HG02870 (cell line): ENCODE results near the gene OBSL1.

Experiments used
- ATAC-seq: cut with Tn5 transposase; IDR thresholded peaks from one replicate; pipeline ENCODE4 v1.9.1; 2021; ENCODE audit warnings: mild to moderate bottlenecking, moderate library complexity; ENCODE audit not compliant: unreplicated experiment

OBSL1 gene

DNA sequence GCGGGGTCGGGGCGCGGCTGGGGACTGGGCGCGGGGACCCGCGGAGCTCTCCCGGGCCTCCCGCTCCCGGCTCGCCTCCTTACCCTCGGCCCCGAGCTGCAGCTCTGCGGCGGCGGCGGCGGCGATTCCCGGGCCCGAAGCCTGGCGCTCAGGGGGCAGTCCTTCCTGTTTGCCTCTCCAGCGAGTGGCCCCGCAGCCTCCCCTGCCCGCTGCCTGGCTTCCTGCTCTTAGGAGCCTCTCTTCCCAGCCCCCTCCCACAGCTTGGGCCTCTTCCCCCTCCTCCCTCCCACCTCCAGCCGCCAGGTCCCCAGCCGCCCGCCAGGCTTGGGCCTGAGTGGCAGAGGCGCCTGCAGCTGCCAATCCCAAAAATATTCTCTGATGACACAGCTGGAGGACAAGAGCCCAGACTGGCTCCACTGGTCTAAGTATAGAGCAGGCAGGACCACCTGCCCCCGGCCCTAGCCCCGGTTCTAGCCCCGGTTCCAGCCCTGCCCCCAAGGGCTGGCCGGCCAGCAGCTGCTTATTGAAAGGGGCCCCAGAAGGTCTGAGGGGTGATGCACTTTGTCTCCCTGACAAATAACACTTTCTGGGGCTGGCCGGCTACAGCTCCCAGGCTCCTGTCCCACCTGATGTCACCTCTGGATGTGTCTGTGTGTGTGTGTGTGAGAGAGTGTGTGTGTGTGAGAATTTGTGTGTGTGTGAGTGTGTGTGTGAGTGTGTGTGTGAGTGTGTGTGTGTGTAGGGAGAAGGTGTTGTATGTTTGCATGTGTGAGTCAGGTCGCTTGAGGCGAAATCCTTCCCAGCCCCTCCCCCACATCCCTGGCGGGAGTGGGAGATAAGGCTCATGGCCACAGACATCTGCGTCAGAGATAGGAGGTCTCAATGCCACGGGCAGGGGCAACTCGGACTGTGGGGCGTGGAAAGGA, at the start of gene OBSL1:
OBSL1 (minus strand) TSS at position 229 of the 926 bp plus-strand sequence. CDS start 307 bp downstream, outside the sequence.
- no peak for ATAC-seq

DNA sequence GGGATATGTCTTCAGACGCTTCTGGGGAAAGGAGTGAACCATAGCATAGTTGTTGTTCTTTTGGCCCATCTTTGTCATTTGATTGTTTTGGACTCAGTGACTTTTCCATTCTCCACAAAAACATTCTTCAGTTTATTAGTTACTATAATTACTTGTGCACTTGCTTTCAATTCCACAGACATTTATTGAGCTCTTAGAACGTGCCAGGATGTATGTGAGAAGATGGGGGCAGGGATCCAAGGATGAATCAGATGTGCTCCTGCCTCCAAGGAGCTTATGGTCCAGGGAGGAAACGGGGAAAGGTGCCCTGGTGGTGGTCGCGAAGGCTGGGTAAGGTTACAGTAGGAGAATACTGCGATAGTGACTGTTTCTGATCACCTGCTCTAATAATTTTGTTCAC, 49.2 kb upstream of the OBSL1 start:
- ATAC-seq, result no peak

DNA sequence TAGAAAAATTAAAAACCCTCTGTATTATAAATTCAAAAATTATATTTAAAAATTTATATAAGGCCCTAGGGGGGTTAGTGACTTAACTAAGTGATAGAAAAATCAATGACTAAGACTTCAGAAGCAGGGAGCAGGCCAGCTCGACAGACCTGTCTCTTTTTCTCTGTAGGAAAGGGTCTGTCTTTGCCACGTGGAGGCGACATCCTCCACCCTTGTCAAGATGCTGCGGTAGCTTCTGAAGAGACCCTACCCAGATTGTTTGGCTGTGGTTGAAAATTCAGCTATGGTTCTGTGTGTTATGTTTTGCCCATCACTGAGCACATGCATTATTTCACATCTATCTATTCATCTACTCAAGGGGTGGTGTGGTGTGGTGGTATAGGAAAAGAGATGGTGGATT, 47.9 kb upstream of the OBSL1 start:
- no peak for ATAC-seq

DNA sequence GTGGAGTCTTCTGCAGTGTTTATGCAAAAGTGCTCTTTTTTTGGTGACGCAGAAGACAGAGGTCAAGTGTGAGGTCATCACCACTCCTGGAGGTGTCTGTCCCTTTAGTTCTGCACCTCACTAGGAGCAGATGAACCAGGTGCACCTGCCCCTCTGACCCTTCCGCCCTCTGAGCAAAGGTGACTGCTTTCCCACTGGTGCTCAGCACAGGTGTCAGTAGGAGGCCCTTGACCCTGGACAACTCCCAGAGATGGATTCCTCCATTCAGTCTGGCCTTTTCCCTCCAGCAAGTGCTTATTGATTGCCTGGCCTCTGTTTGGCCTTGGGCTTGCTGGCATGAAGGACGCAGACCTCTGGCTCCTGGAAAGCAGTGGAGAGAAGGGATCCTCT, 47.4 kb upstream of the OBSL1 start:
- ATAC-seq, result no peak

DNA sequence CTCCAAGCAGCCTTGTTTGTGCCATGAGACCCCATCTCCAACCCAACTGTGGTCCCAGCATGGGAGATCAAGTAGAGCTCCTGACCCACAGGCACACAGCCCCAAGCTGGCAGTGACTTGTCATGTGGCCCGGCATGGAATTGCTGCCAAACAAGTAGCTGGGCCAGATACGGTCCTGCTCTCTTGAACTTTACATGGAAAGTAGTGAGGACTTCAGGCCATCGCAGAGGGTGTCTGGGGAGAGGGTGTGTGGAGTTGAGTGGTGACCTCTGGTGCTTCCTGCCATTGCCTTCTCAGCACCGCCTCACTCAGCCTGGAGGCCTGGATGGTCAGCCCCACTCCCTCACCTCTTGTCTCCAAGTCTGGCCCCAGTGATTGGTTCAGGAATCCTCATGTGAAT, 45.2 kb upstream of the OBSL1 start:
- ATAC-seq, result no peak

DNA sequence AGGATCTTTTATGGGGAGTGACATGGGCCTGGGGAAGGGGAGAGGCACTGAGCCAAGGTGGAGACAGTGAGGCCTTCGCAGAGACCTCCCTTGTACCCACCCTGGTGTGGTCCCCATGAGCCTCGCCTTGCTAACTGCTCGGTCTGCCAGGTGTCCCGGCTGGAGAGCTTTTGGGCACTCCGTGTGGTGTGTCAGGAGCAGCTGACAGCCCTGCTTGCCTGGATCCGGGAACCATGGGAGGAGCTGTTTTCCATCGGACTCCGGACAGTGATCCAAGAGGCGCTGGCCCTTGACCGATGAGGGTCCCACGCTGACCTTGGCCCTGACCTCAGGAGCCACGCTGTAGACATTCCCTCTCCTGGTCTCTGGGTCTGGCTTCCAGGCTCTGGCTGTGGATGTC, 44.6 kb upstream of the OBSL1 start:
- no peak for ATAC-seq

DNA sequence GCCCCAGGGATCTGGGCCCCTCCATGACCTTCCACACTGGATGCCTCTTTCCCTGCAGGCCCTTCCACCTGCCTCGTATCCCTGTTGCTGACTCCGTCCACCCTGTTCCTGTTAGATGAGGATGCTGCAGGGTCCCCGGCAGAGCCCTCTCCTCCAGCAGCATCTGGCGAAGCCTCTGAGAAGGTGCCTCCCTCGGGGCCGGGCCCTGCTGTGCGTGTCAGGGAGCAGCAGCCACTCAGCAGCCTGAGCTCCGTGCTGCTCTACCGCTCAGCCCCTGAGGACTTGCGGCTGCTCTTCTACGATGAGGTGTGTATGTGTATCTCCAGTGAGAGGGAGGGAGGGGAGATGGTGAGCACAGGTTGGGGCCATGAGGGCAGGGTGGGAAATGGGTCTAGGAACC, 43.7 kb upstream of the OBSL1 start:
- ATAC-seq, result no peak

DNA sequence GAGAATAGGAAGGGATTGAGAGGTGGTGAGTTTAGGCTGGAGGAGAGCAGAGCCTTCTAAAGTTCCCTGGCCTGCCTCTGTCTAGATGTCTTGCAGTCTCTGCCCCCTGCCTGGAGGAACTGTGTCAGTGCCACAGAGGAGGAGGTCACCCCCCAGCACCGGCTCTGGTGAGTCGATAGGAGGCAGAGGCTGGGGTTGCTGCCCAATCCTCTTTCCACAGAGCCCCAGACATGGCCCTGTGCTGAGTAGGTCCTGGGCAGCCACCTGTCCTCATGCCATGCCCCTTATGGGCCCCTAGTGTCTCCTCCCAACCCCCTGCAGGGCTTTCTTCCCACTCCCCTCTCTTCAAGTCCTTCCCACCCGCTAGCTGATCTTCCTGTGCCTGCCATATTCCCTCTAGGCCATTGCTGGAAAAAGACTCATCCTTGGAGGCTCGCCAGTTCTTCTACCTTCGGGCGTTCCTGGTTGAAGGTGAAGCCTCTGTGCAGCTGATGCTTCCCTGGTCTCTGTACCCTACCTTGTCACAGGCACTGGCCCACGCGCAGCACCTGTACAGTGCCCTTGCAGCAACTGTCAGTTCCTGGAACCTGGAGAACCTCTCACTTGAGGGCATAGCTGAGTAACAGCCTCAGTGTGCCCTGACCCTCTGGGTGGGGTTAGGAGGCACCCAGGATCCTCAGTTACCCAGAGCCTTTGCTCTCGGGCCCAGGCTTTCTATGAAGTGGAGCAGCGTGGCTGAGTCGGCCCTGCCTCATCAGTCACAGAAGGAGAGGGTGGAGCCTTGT, 42.9 kb upstream of the OBSL1 start:
- no peak for ATAC-seq

DNA sequence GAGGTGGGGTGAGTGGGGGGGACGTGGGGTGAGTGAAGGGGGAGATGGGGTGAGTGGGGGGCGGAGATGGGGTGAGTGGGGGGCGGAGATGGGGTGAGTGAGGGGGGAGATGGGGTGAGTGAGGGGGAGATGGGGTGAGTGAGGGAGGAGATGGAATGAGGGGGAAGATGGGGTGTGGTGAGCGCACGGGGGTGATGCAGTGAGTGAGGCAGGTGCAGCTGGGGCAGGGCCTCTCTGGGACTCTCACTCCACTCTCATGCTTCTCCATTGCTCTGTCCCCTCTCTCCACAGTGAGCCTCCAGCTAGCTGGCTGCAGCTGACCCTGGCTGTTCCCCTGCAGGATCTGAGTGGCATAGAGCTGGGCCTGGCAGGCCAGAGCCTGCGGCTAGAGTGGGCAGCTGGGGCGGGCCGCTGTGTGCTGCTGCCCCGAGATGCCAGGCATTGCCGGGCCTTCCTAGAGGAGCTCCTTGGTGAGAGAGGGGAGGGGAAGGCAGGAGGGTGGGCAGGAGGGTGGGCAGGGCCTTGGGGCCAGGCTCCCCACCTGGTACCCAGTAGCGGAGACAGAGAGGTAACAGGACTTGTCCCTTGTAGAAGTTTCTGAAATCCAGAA, 42.2 kb upstream of the OBSL1 start:
- ATAC-seq, result no peak

DNA sequence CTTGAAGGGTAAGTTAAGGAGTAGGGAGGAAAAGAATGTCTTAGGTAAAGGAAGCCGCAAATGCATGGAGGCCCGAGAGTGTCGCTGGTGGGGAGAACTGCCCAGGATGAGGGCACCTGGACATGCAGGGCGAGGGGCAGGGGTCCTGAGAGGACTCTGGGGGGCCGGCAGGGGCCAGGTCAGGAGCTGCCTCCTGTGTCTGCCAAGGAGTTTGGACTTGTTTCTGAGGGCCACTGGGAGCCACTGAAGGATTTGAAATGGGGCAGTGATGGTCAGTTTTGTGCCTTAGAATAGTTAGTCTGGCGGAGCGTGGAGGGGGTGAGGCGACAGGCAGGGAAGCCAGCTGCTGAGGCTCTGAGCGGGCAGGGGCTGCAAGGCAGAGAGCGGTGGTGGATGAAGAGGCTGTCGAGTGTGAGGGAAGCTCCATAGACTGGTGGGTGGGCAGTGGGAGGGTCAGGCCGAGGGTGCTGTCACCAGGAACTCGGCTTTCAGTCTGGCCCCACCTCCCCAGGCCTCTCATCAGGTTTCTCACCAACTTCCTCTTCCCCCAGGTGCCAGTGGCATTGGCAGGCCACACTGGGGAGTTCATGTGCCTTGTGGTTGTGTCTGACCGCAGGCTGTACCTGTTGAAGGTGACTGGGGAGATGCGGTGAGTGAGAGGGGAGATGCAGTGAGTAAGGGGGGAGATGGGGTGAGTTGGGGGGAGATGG, 41.4 kb upstream of the OBSL1 start:
- no peak for ATAC-seq

DNA sequence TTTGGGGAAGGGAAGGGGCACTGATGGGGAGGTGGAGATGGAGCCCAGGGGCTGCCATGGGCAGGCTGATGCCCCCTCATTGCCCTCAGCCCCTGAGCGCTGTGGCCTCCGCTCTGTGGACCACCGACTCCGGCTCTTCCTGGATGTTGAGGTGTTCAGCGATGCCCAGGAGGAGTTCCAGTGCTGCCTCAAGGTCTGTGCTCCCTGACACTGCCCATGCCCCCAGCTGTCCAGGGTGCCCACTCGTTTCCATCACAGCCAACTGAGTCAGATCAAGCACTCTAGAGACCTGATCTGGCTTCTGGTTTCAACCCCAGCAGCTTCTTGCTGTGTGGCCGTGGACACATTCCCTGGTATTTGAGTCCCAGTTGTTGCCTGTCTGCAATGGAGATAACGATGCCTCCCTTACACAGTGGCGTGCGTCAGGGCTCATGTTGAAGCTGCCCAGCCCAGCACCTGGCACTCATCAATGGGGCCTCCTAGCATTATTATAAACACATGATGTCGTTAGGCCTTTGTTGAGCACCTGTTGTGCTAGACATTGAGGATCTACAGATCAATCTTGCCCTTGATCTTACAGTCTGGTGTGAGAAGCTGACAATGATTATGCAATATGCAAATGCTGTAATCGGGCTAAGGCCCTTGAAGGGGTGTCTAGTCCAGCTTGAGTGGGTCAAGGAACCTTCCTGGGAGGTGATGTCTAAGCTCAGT, 40.7 kb upstream of the OBSL1 start:
- ATAC-seq, result no peak

DNA sequence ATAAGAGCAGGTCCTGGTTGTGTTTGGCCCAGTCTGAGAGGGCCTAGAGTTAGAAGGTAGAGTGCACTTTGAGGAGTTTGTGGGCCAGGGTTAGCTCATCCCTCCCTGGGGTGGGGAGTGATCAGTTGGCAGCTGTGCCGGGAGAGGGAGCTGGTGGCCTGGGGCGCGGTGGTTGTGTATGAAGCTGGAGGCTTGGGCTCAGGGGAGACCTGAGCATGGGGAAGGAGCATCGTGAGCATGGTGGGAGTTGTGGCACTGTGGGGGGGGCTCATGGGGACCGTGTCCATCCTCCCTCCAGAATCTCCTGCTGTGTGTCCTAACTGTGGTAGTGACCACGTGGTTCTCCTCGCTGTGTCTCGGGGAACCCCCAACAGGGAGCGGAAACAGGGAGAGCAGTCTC, 40.0 kb upstream of the OBSL1 start:
- no peak for ATAC-seq

DNA sequence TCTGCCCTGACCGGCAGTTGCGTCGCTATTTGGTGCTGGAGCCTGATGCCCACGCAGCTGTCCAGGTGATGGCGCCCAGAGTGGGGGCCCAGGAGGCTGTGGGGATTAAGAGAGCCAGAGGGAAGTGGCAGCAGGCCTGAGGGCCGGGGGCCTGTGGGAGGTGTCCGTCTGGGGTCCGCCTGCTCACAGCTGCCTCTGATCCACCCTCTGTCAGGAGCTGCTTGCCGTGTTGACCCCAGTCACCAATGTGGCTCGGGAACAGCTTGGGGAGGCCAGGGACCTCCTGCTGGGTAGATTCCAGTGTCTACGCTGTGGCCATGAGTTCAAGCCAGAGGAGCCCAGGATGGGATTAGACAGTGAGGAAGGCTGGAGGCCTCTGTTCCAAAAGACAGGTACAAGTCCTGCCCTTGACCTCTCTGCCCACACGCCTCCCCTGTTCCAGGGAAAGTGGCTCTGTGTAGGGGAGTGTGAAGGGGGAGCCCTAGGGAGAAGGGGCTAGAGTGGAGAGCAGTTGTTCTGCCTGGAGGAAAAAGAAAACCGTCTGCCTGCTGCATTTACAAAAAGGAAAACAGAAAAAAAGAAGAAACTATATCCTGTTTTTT, 37.9 kb upstream of the OBSL1 start:
- ATAC-seq, result no peak

DNA sequence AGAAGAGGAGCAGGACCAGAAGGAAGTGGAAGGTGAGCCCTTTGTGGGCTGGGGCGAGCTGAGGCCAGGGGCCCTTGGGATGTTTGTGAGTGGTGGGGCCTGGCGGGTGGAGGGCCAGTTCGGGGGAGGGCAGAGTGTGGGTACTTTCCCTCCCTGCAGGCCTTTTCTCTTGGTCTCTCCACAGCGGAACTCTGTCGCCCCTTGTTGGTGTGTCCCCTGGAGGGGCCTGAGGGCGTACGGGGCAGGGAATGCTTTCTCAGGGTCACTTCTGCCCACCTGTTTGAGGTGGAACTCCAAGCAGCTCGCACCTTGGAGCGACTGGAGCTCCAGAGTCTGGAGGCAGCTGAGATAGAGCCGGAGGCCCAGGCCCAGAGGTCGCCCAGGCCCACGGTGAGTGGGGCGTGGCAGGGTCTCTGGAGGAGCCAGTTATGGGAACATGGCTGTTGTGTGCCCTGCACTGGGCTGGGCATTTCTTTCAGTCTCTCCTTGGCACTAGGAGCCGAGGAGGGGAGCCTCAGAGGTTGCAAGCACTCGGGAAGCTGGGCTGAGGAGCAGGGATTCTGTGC, 37.1 kb upstream of the OBSL1 start:
- no peak for ATAC-seq

DNA sequence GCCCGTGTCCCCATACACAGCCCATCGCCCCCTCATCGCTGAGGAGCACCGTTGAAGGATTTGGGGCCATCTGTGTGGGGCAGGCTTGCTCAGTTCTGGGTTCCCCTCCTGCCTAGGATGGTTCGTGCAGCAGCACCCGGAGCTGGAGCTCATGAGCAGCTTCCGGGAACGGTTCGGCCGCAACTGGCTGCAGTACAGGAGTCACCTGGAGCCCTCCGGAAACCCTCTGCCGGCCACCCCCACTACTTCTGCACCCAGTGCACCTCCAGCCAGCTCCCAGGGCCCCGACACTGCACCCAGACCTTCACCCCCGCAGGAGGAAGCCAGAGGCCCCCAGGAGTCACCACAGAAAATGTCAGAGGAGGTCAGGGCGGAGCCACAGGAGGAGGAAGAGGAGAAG, 36.6 kb upstream of the OBSL1 start:
- no peak for ATAC-seq

DNA sequence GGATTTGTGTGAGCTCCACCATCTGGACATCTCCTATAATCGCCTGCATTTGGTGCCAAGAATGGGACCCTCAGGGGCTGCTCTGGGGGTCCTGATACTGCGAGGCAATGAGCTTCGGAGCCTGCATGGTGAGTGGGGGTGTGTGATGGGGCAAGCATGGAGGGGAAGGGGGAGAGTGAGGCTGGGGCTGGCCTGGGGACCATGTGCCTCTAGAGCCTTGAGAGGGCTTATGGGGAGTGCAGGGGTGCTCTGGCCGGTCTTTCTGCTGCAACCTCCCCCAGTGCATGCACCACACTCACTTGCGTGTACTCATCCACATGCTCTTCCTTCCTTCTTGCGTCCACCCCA, 34.2 kb upstream of the OBSL1 start:
- ATAC-seq, result no peak

DNA sequence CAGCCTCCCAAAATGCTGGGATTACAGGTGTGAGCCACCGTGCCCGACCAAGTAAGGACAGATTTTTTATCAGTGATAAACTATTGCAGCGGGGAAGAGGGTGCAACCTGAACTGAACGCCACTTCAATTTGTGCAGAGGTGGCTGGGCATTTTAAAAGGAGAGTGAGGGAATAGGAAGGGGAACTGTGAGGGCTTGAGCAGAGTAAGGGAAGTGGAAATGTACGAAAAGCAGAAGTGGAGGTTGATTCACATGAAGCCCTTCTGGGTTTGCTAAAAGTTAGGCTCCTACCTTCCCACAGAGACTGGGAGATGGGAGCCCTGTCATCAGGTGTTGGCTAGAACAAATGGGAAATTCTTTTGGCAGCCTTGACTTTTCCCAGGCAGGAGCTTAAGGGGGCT, 32.4 kb upstream of the OBSL1 start:
- ATAC-seq, result no peak

DNA sequence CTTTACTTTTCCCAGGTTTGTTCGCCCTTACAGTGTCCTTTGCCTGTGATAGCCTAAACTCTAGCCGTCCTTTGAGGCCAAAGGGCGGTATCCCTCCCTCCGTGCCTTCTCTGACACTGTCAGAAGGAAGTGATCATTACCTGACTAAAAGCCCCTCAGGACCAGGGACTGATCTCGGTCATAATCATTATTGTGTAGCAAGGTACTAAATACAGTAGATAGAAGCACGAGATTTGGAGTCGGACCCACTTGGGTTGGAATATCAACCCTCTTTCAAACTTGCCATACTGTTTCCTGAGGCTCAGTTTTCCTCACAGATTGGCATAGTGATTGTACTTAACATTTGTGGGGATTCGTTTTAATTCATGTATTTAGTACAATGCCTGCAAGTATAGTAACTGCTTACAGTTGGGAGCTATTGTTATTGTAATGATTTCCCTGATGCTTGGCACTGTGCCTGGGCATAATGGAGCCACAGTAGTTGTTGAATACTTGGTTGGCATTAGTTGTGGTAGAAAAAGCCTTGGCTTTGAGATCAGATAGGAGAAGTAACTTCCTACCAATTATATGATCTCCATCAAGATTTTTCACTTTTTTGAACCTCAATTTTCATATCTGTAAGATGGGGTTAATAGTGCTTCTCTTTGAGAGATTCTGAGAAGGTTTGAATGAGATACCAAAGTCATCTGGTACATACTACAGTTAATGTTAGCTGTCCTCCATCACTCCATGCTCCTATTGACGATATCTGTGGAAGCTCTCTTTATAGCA, 27.2 kb upstream of the OBSL1 start:
- ATAC-seq, result no peak
